Lower lobe of right lung (tissue), 2 donors: Measurements from ENCODE around the gene TMEM184B. TPM values are rescaled to one million over a fixed set of nuclear protein-coding genes. Genes with fewer than 3 reads are reported as not detected.
A peak's percentile ranks its signal among the peaks of the same experiment; 100 is the strongest.

Experiments
- ATAC-seq, 2 donors: fragments of 200-7000 bp; cut with Tn5 transposase; one replicate each; pipeline ENCODE4 v1.9.1; 2020 to 2022; ENCODE audit warnings: mild to moderate bottlenecking in 2 of 2, moderate library complexity in 2 of 2
- DNase-seq: peaks from one replicate; pipeline ENCODE4 v3.0.0-alpha.2; 2020
- H3K27ac ChIP-seq: fragments of 200-600 bp; one replicate; pipeline ENCODE4 v1.8.0; 2022
- H3K27me3 ChIP-seq: fragments of 200-600 bp; one replicate; pipeline ENCODE4 v1.8.0; 2022; ENCODE audit warnings: low read depth
- H3K36me3 ChIP-seq: fragments of 200-600 bp; one replicate; pipeline ENCODE4 v1.8.0; 2022; ENCODE audit warnings: mild to moderate bottlenecking
- H3K4me1 ChIP-seq: fragments of 200-600 bp; one replicate; pipeline ENCODE4 v1.8.0; 2022
- H3K4me3 ChIP-seq: fragments of 200-600 bp; one replicate; pipeline ENCODE4 v1.8.0; 2022; ENCODE audit warnings: mild to moderate bottlenecking
- H3K9me3 ChIP-seq: fragments of 200-600 bp; one replicate; pipeline ENCODE4 v1.8.0; 2022
- intact Hi-C: fragments of 100-400 bp; cut with DNase I; formaldehyde crosslinking; loops from one replicate; pipeline ENCODE4 v1.11.0; 2022
- total RNA-seq: library from RNA; stranded (reverse); fragmentation: NEBNext Ultra II Directional; extraction: Animal tissue kit (Norgen Biotek cat#: 25700); gene quantifications from one replicate; pipeline ENCODE4 v1.2.1, GENCODE V29; 2021
- TF ChIP-seq, protein P1 (sequence below): fragments of 200-600 bp; IDR thresholded peaks from one replicate; pipeline ENCODE4 v1.8.0; 2022; ENCODE audit warnings: antibody characterized with exemption, mild to moderate bottlenecking
- donor health status: DM: no; HTN: yes; CAD: no; lungs with severe emphysema.

TMEM184B gene
- total RNA-seq, 1 donor from 2014 or later = 77.7 TPM

- intact Hi-C loops = no loop called here
- TF ChIP-seq, protein P1, sequence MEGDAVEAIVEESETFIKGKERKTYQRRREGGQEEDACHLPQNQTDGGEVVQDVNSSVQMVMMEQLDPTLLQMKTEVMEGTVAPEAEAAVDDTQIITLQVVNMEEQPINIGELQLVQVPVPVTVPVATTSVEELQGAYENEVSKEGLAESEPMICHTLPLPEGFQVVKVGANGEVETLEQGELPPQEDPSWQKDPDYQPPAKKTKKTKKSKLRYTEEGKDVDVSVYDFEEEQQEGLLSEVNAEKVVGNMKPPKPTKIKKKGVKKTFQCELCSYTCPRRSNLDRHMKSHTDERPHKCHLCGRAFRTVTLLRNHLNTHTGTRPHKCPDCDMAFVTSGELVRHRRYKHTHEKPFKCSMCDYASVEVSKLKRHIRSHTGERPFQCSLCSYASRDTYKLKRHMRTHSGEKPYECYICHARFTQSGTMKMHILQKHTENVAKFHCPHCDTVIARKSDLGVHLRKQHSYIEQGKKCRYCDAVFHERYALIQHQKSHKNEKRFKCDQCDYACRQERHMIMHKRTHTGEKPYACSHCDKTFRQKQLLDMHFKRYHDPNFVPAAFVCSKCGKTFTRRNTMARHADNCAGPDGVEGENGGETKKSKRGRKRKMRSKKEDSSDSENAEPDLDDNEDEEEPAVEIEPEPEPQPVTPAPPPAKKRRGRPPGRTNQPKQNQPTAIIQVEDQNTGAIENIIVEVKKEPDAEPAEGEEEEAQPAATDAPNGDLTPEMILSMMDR = no peak
- Histone ChIP-seq H3K27me3 (no peaks in the 10 kb centered on the region), H3K27ac (no peak overlapping the region), H3K9me3 (no peaks in the 10 kb centered on the region), H3K4me3 (no peak overlapping the region), H3K36me3 (peaks cover 26% of the 10 kb centered on the region), H3K4me1 (peaks cover 31% of the 10 kb centered on the region)
- ATAC-seq (no peak), DNase-seq (no peak)
Measured at GRCh38 chr22:38249803-38250642, 22.8 kb downstream of the TMEM184B start.

DNA sequence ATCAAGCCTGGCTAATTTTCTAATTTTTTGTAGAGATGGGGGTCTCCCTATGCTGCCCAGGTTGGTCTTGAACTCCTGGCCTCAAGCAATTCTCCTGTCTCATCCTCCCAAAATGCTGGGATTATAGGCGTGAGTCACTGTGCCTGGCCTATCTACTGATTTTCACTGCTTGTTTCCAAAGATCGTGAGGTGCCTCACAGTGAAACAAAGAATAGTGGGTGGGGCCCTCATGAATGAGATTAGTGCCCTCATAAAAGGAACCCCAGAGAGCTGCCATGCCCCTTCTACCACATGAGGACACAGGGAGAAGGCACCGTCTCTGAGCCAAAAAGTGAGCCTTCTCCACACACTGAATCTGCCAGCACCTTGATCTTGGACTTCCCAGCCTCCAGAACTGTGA is 23.5 kb downstream of the TMEM184B start:
- TF ChIP-seq, protein P1 = no peak
- DNase-seq (no peak), ATAC-seq (no peak)
- Histone ChIP-seq H3K4me3 (no peak overlapping the region), H3K9me3 (no peaks in the 10 kb centered on the region), H3K27me3 (no peaks in the 10 kb centered on the region), H3K4me1 (peaks cover 31% of the 10 kb centered on the region), H3K27ac (no peak overlapping the region), H3K36me3 (peaks cover 33% of the 10 kb centered on the region)
- intact Hi-C loops = no loop called here

- no peaks in the 10 kb centered on the region for H3K27me3 ChIP-seq
- no peak overlapping the region for H3K27ac ChIP-seq
- peaks cover 44% of the 10 kb centered on the region for H3K36me3 ChIP-seq
Measured at GRCh38 chr22:38248280-38248679, 24.5 kb downstream of the TMEM184B start.

DNA sequence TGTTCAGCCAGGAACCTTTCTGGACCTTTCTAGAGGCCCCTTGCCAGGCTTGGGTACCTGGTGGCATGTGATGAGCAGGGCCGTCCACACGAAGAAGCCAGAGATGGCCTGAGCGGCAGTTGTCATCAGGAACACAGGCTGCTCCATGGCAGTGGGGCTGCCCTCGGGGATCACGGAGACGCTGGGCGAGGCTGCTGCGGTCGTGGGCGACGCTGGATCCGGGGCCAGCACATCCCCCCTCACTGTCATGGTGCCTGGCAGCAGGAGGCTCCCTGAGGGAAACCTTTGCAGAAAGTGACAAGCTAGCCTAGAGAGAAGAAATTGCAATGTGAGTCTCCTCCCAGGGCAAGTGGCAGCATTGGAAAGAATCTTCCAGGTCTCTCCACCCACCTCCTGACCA is 25.1 kb downstream of the TMEM184B start:
- Histone ChIP-seq H3K27me3 (no peaks in the 10 kb centered on the region), H3K36me3 (peaks cover 47% of the 10 kb centered on the region), H3K27ac (no peak overlapping the region), H3K9me3 (no peaks in the 10 kb centered on the region), H3K4me1 (peaks cover 42% of the 10 kb centered on the region), H3K4me3 (no peak overlapping the region)
- ATAC-seq (no peak), DNase-seq (no peak)
- intact Hi-C loops = no loop called here
- TF ChIP-seq, protein P1 = no peak

More at GRCh38 chr22:38248280-38248679, 24.5 kb downstream of the TMEM184B start:
- TF ChIP-seq, protein P1 = no peak
- intact Hi-C loops = no loop called here
- Histone ChIP-seq H3K9me3 (no peaks in the 10 kb centered on the region), H3K4me3 (no peak overlapping the region), H3K4me1 (peaks cover 38% of the 10 kb centered on the region)
- DNase-seq = no peak
- ATAC-seq = no peak

- DNase-seq = no peak
- H3K27ac ChIP-seq = peak overlapping the region; percentile 14
- TF ChIP-seq, protein P1 = no peak
- H3K4me1 ChIP-seq = peaks cover 37% of the 10 kb centered on the region
- no peaks in the 10 kb centered on the region for H3K9me3 ChIP-seq
- intact Hi-C loops = no loop called here
- H3K27me3 ChIP-seq = no peaks in the 10 kb centered on the region
- ATAC-seq = no peak
- no peak overlapping the region for H3K4me3 ChIP-seq
- H3K36me3 ChIP-seq = peaks cover 47% of the 10 kb centered on the region
Measured at GRCh38 chr22:38246692-38247091, 26.1 kb downstream of the TMEM184B start.
